T-helper 9 cell (primary cell): ENCODE data around the gene GRIN1.

Experiments used
- DNase-seq: peaks from one replicate; pipeline ENCODE4 v3.0.0-alpha.2; 2020

Gene GRIN1

DNA sequence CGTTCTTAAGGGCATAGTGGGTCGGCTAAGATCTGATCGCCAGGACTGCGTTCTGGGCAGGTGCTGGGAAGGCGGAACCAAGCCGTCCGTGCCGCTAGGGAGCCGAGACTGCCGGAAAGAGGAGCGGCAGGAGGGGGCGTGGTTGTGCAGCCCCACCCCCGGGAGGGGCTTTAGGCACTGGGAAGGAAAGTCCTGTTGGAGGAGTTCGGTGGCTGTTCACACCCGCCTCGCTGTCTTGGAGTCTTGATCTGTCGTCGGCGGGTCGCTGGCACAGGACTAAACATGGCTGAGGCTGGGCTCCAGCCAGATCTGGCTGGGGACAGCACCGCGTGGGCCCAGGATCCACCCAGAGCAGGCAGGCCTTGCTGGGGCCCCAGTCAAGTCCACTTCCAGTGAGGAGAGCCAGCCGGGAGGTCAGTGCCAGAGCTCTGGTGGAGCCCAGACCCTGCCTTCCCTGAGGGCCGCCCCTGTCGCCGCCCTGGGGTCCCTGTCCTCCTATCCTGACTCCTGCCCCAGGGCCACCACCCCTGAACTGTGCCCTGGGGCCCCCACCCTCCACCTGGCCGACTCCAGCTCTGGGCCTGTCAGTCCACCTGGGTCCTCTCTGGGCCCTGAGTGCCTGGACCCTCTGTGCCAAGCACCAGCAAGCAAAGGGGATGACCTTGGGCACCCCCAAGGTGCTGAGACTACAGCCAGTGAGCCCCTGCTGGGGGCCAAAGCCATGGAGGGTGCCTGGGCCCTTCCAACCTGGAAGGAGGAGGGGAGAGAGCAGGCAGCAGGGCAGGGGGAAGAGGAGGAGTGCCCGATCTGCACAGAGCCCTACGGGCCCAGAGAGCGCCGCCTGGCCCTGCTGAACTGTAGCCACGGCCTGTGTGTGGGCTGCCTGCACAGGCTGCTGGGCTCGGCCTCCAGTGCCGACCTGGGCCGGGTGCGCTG is 78.6 kb downstream of the GRIN1 start:
- no peak for DNase-seq

DNA sequence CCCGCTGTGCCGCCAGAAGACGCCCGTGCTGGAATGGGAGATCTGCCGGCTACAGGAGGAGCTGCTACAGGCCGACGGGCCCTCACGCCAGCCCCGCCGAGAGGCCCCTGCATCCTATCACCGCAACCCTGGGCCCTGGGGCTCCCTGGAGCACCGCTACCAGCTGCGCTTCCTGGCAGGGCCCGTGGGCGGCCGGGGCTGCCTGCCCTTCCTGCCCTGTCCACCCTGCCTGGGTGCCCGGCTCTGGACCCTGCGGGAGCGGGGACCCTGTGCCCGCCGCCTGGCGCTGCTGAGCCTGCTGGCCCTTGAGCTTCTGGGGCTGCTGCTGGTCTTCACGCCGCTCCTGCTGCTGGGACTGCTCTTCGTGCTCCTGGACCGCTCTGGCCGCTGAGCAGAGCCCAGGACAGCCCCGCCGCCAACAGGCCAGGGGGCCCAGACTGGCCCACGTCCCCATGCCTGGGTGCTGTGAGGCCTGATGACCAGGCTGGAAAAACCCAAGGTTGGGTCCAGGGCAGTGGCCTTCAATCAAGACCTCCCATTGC is 79.3 kb downstream of the GRIN1 start:
- no peak for DNase-seq
